Epithelial cell of prostate (primary cell): ENCODE data around the gene NME9.

ENCODE experiments used
- DNase-seq: peaks from one replicate; pipeline ENCODE4 v3.0.0-alpha.2; 2011; ENCODE audit warnings: low read depth, low spot score
- H3K27ac ChIP-seq: fragments of 450-650 bp; 2 replicates; pipeline ENCODE4 v1.5.1; 2017; ENCODE audit warnings: mild to moderate bottlenecking

Gene NME9

GRCh38 chr3:138340511-138340910, 10.9 kb upstream of the NME9 start:
- no peak for DNase-seq
- no peak overlapping the region for H3K27ac ChIP-seq

GRCh38 chr3:138338811-138339210, 9.2 kb upstream of the NME9 start:
- H3K27ac ChIP-seq, result no peak overlapping the region
- DNase-seq, result no peak

- no peak overlapping the region for H3K27ac ChIP-seq
- DNase-seq, result no peak
These were observed 8.6 kb upstream of the NME9 start for GRCh38 chr3:138338244-138338643.

- no peak for DNase-seq
- no peak overlapping the region for H3K27ac ChIP-seq
These were observed 6.9 kb upstream of the NME9 start for GRCh38 chr3:138336454-138336999.

- no peak for DNase-seq
- no peak overlapping the region for H3K27ac ChIP-seq
These were observed 5.0 kb upstream of the NME9 start for GRCh38 chr3:138334608-138335007.

GRCh38 chr3:138332472-138333073, 2.9 kb upstream of the NME9 start:
- H3K27ac ChIP-seq, result no peak overlapping the region
- DNase-seq, result no peak

GRCh38 chr3:138331143-138331894, 1.7 kb upstream of the NME9 start:
- no peak for DNase-seq
- H3K27ac ChIP-seq, result no peak overlapping the region

- H3K27ac ChIP-seq, result no peak overlapping the region
- DNase-seq, result no peak
These were observed 288 bp upstream of the NME9 start for GRCh38 chr3:138329984-138330293.

GRCh38 chr3:138328341-138328740, 1.3 kb downstream of the NME9 start:
- peak overlapping the region; percentile 80 for H3K27ac ChIP-seq
- no peak for DNase-seq

- H3K27ac ChIP-seq, result peak overlapping the region; percentile 80
- peak; percentile 83 for DNase-seq
These were observed 1.8 kb downstream of the NME9 start for GRCh38 chr3:138327831-138328230.

GRCh38 chr3:138326866-138327595, 2.6 kb downstream of the NME9 start:
- DNase-seq, result no peak
- peak overlapping the region; percentile 80 for H3K27ac ChIP-seq

- DNase-seq, result peak; percentile 22
- peak overlapping the region; percentile 80 for H3K27ac ChIP-seq
These were observed 3.7 kb downstream of the NME9 start for GRCh38 chr3:138325990-138326389.

- no peak overlapping the region for H3K27ac ChIP-seq
- no peak for DNase-seq
These were observed 5.7 kb downstream of the NME9 start for GRCh38 chr3:138323971-138324370.

- no peak overlapping the region for H3K27ac ChIP-seq
- no peak for DNase-seq
These were observed 12.0 kb downstream of the NME9 start for GRCh38 chr3:138317687-138318086.

- DNase-seq, result no peak
- H3K27ac ChIP-seq, result peak overlapping the region; percentile 7
These were observed 14.9 kb downstream of the NME9 start for GRCh38 chr3:138314751-138315150.

GRCh38 chr3:138310494-138310893, 19.2 kb downstream of the NME9 start:
- DNase-seq, result no peak
- no peak overlapping the region for H3K27ac ChIP-seq

GRCh38 chr3:138308783-138309182, 20.9 kb downstream of the NME9 start:
- DNase-seq, result no peak
- H3K27ac ChIP-seq, result no peak overlapping the region

- DNase-seq, result no peak
- H3K27ac ChIP-seq, result no peak overlapping the region
These were observed 21.8 kb downstream of the NME9 start for GRCh38 chr3:138307899-138308298.

- DNase-seq, result no peak
- no peak overlapping the region for H3K27ac ChIP-seq
These were observed 26.2 kb downstream of the NME9 start for GRCh38 chr3:138303474-138303873.

GRCh38 chr3:138300647-138301046, 29.0 kb downstream of the NME9 start:
- no peak overlapping the region for H3K27ac ChIP-seq
- no peak for DNase-seq

GRCh38 chr3:138297876-138298275, 31.8 kb downstream of the NME9 start:
- H3K27ac ChIP-seq, result no peak overlapping the region
- DNase-seq, result no peak
